ENCODE measurements around the gene ZEB1. TPM values are rescaled to one million over a fixed set of nuclear protein-coding genes. Genes with fewer than 3 reads are reported as not detected.
A peak's percentile ranks its signal among the peaks of the same experiment; 100 is the strongest.

The ZEB1 gene
- total RNA-seq, 1 donor from 2014 or later, result 63.1 TPM

- Mint-ChIP-seq H3K4me3 (ENCODE audit: unreplicated experiment) (no peak overlapping the region), H3K9me3 (ENCODE audit: low read depth) (no peaks in the 10 kb centered on the region), H3K4me1 (ENCODE audit: low read depth) (peaks cover 10% of the 10 kb centered on the region), H3K36me3 (ENCODE audit: low read depth) (peaks cover 17% of the 10 kb centered on the region), H3K27me3 (ENCODE audit: low read depth) (no peaks in the 10 kb centered on the region), H3K27ac (ENCODE audit: unreplicated experiment) (no peak overlapping the region)
- DNase-seq (ENCODE audit: low spot score), result no peak
- no peak for TF ChIP-seq CTCF (IDR thresholded peaks at IDR 0.05)
Measured at GRCh38 chr10:31390804-31391203, 71.8 kb downstream of the ZEB1 start.

GRCh38 chr10:31393844-31394243 is 74.8 kb downstream of the ZEB1 start:
- TF ChIP-seq CTCF (IDR thresholded peaks at IDR 0.05), result no peak
- no peak overlapping the region for H3K4me3 Mint-ChIP-seq (ENCODE audit: unreplicated experiment)
- no peak overlapping the region for H3K27ac Mint-ChIP-seq (ENCODE audit: unreplicated experiment)
- no peak for DNase-seq (ENCODE audit: low spot score)
- H3K9me3 Mint-ChIP-seq (ENCODE audit: low read depth), result no peaks in the 10 kb centered on the region
- H3K4me1 Mint-ChIP-seq (ENCODE audit: low read depth), result peaks cover 22% of the 10 kb centered on the region
- H3K27me3 Mint-ChIP-seq (ENCODE audit: low read depth), result no peaks in the 10 kb centered on the region
- H3K36me3 Mint-ChIP-seq (ENCODE audit: low read depth), result peaks cover 12% of the 10 kb centered on the region

- Mint-ChIP-seq H3K4me3 (ENCODE audit: unreplicated experiment) (no peak overlapping the region), H3K9me3 (ENCODE audit: low read depth) (no peaks in the 10 kb centered on the region), H3K36me3 (ENCODE audit: low read depth) (peaks cover 7% of the 10 kb centered on the region), H3K27ac (ENCODE audit: unreplicated experiment) (peak overlapping the region; percentile 64), H3K27me3 (ENCODE audit: low read depth) (no peaks in the 10 kb centered on the region), H3K4me1 (ENCODE audit: low read depth) (peaks cover 33% of the 10 kb centered on the region)
- no peak for TF ChIP-seq CTCF (IDR thresholded peaks at IDR 0.05)
- no peak for DNase-seq (ENCODE audit: low spot score)
Measured at GRCh38 chr10:31395695-31396094, 76.7 kb downstream of the ZEB1 start.

- Mint-ChIP-seq H3K4me1 (ENCODE audit: low read depth) (peaks cover 38% of the 10 kb centered on the region), H3K27me3 (ENCODE audit: low read depth) (no peaks in the 10 kb centered on the region), H3K27ac (ENCODE audit: unreplicated experiment) (peak overlapping the region; percentile 25), H3K4me3 (ENCODE audit: unreplicated experiment) (no peak overlapping the region), H3K36me3 (ENCODE audit: low read depth) (peaks cover 3% of the 10 kb centered on the region), H3K9me3 (ENCODE audit: low read depth) (no peaks in the 10 kb centered on the region)
- DNase-seq (ENCODE audit: low spot score), result no peak
- TF ChIP-seq CTCF (IDR thresholded peaks at IDR 0.05), result no peak
Measured at GRCh38 chr10:31396376-31396775, 77.4 kb downstream of the ZEB1 start.

- no peak overlapping the region for H3K4me3 Mint-ChIP-seq (ENCODE audit: unreplicated experiment)
- DNase-seq (ENCODE audit: low spot score), result no peak
- TF ChIP-seq CTCF (IDR thresholded peaks at IDR 0.05), result no peak
- peaks cover 51% of the 10 kb centered on the region for H3K4me1 Mint-ChIP-seq (ENCODE audit: low read depth)
- H3K36me3 Mint-ChIP-seq (ENCODE audit: low read depth), result peaks cover 4% of the 10 kb centered on the region
- no peak overlapping the region for H3K27ac Mint-ChIP-seq (ENCODE audit: unreplicated experiment)
- no peaks in the 10 kb centered on the region for H3K27me3 Mint-ChIP-seq (ENCODE audit: low read depth)
- no peaks in the 10 kb centered on the region for H3K9me3 Mint-ChIP-seq (ENCODE audit: low read depth)
Measured at GRCh38 chr10:31397852-31398251, 78.8 kb downstream of the ZEB1 start.
